Transverse colon (tissue), 4 donors: ENCODE data around the gene MRPL18. TPM values are rescaled to one million over a fixed set of nuclear protein-coding genes. Genes with fewer than 3 reads are reported as not detected.

Source experiments
- DNase-seq: peaks from one replicate; pipeline ENCODE4 v3.0.0-alpha.2; 2019
- H3K27ac ChIP-seq, 4 donors: fragments of 200-600 bp; sonication (generic); 2 replicates each; pipeline ENCODE4 v1.5.1; 2016 to 2018; ENCODE audit warnings: inconsistent platforms in 4 of 4
- H3K27me3 ChIP-seq: fragments of 200-600 bp; sonication (generic); 2 replicates; pipeline ENCODE4 v1.5.1; 2017; ENCODE audit warnings: inconsistent platforms
- H3K36me3 ChIP-seq, 4 donors: fragments of 200-600 bp; sonication (generic); 2 replicates each; pipeline ENCODE4 v1.5.1; 2017 to 2019; ENCODE audit warnings: inconsistent platforms in 4 of 4
- H3K4me1 ChIP-seq, 4 donors: fragments of 200-600 bp; sonication (generic); 2 replicates each; pipeline ENCODE4 v1.5.1; 2017 to 2020; ENCODE audit warnings: inconsistent platforms in 4 of 4
- H3K4me3 ChIP-seq, 4 donors: fragments of 200-600 bp; sonication (generic); 1 replicate in 1 of 4; 2 replicates in 3 of 4; pipeline versions ENCODE4 v1.5.1 to v1.6.1; 2017 to 2019; ENCODE audit warnings: inconsistent platforms in 4 of 4
- H3K9me3 ChIP-seq, 2 donors: fragments of 200-600 bp; sonication (generic); 2 replicates each; pipeline ENCODE4 v1.5.1; 2017 to 2019; ENCODE audit warnings: inconsistent platforms in 2 of 2
- CTCF ChIP-seq, 5 experiments: fragments of 200-600 bp in 3 of 5; fragments of 450-650 bp in 2 of 5; sonication (generic) in 3 of 5; IDR thresholded peaks; 1 replicate in 2 of 5; 2 replicates in 3 of 5; pipeline ENCODE4 v1.5.1; 2016 to 2017; ENCODE audit warnings: antibody characterized with exemption in 5 of 5, inconsistent platforms in 3 of 5, mild to moderate bottlenecking in 2 of 5, moderate library complexity in 1 of 5
- EP300 ChIP-seq: sonication (generic); formaldehyde crosslinking; IDR thresholded peaks from one replicate; pipeline ENCODE4 v1.6.1; 2017; ENCODE audit warnings: antibody characterized with exemption, low read depth
- POLR2A ChIP-seq: fragments of 450-650 bp; IDR thresholded peaks from one replicate; pipeline ENCODE4 v1.6.1; 2016; ENCODE audit warnings: antibody characterized with exemption, mild to moderate bottlenecking, moderate library complexity
- POLR2AphosphoS5 ChIP-seq, 3 donors: sonication (generic); formaldehyde crosslinking; IDR thresholded peaks; one replicate each; pipeline ENCODE4 v1.6.1; 2016; ENCODE audit warnings: antibody characterized with exemption in 3 of 3
- WGBS, 2 donors: methylation state at CpG; one replicate each; pipeline ENCODE4 v1.1.5; 2018; ENCODE audit warnings: low coverage in 1 of 2; 5-methylcytosine and 5-hydroxymethylcytosine counted together
- in situ Hi-C, 4 donors: fragments of 200-750 bp; cut with MboI; loops; one replicate each; pipeline versions ENCODE4 v1.15.0 to v1.15.1; 2017; ENCODE audit warnings: low sequenced_read_pairs in 3 of 4, low pct_ligation_motif_present in 1 of 4, low pct_unique_long_range_greater_than_20kb in 1 of 4
- intact Hi-C: fragments of 100-400 bp; cut with DNase I; formaldehyde crosslinking; loops from one replicate; pipeline ENCODE4 v1.15.1; 2023; ENCODE audit warnings: low total_unique reads
- total RNA-seq, 4 donors: library from RNA; depleted of rRNA; stranded (reverse); fragments of >200 nt; gene quantifications; one replicate each; pipeline ENCODE4 v1.1.0, GENCODE V29; 2016

Gene MRPL18
- total RNA-seq, 4 donors from 2014 or later, result 15.3 to 68.1 (median 40.6) TPM

DNA sequence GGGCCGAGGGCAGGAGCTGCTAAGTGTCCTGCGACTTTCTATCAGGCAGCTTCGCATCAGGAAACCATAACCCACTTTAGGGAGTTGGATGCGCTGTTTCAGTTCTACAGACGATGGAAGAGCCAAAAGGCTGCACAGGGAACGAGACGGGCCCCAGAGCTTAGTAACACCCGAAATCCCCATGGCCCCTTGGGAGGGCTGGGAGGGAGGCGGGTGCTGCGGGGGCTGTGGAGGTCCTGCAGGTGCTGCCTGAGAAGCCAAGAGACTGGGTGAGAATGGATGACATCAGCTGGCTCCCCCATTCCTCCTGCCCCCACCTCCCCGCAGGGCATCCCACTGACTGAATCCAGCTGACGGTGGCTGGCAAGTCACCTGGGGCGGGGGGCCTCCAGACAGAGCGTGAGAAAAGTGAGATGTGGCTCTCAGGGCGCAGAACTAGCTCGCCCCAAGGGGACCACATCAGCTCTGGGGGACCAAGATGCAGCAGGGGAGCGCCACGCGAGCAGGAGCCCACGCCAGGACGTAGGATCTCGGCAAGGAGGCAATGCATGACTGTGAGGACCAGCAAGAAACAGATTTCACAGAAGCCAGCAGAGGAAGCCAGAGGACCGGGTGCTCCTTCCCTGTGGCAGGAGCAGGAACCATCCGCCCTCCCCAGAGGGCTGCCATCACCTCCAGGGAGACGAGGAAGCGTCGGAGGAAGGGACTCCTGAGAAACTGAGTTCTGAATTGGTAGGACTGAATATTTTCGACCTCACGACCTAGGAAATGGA, 46.6 kb downstream of the MRPL18 start:
- intact Hi-C loops, result no loop called here
- H3K4me3 ChIP-seq, result no peak overlapping the region
- H3K4me1 ChIP-seq, result no peaks in the 10 kb centered on the region
- in situ Hi-C loops, result no loop called here
- H3K36me3 ChIP-seq, result no peaks in the 10 kb centered on the region
- no peak overlapping the region for H3K27ac ChIP-seq
- H3K27me3 ChIP-seq, result no peaks in the 10 kb centered on the region
- WGBS, 2 donors, result 68 to 85% methylated on average over 7 to 29 of the region's 29 CpGs
- DNase-seq, result no peak
- no peak for TF ChIP-seq POLR2AphosphoS5 (IDR thresholded peaks at IDR 0.05)
- TF ChIP-seq EP300, result no peak
- no peak for TF ChIP-seq CTCF (IDR thresholded peaks at IDR 0.05)
- H3K9me3 ChIP-seq, result no peaks in the 10 kb centered on the region

DNA sequence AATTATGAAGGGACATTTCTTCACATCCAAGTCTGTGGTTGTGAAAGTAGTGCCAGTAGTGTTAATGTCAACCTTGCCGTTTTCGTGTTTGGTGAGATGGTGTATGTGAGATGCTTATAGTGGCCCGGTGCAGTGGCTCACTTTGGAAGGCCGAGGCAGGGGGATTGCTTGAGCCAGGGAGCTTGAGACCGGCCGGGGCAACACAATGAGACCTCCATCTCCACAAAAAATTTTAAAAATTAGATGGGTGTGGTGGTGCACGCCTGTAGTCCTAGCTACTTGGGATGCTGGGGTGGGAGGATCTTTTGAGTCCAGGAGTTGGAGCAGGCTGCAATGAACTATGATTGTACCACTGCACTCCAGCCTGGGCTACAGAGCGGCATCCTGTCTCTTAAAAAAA, 47.2 kb downstream of the MRPL18 start:
- intact Hi-C loops, result no loop called here
- no peaks in the 10 kb centered on the region for H3K36me3 ChIP-seq
- no peaks in the 10 kb centered on the region for H3K27me3 ChIP-seq
- WGBS, 2 donors, result 81 to 100% methylated on average over 7 to 8 of the region's 8 CpGs
- TF ChIP-seq EP300 (no peak), CTCF (IDR thresholded peaks at IDR 0.05) (no peak), POLR2A (no peak), POLR2AphosphoS5 (IDR thresholded peaks at IDR 0.05) (no peak)
- H3K4me3 ChIP-seq, result no peak overlapping the region
- no peak for DNase-seq
- in situ Hi-C loops, result no loop called here
- H3K4me1 ChIP-seq, result no peaks in the 10 kb centered on the region
- no peaks in the 10 kb centered on the region for H3K9me3 ChIP-seq
- no peak overlapping the region for H3K27ac ChIP-seq

DNA sequence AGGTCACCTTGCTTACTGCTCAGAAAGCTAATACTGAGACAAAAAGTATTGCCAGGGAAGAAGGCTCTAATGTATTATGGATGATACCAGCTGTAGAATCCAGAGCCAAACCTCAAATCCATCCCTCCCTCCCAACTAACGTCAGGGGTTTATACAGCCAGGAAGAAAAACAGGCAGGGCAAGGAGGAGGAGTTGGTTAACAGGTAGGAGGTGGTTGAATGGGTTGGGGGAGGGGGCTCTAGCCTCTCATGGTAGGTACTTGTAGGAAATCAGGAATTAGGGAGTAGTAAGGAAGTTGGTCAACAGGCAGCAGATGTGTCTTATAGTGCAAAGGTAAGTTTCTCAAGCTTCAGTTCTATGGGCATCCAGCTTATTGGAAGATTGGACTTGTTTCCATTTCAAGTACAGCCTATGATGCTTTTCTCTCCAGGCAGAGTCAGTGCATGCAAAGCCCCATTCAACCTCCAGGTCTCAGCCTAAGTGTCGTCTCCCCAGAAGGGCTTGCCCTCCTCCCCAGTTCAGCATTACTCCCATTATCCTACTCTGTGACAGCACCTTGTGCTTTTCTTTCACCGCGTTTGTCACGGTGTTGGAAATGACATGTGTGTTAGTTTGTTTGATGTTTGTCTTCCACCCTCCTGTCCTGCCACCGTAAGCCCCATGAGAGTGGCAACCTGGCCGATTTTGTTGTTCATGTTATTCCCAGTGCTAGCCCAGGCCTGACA, 47.9 kb downstream of the MRPL18 start:
- H3K36me3 ChIP-seq, result no peaks in the 10 kb centered on the region
- H3K4me1 ChIP-seq, result no peaks in the 10 kb centered on the region
- no peak for DNase-seq
- in situ Hi-C loops, result no loop called here
- H3K4me3 ChIP-seq, result no peak overlapping the region
- intact Hi-C loops, result no loop called here
- no peaks in the 10 kb centered on the region for H3K9me3 ChIP-seq
- H3K27me3 ChIP-seq, result no peaks in the 10 kb centered on the region
- 81 to 84% methylated on average over 7 of the region's 7 CpGs for WGBS, 2 donors
- H3K27ac ChIP-seq, result no peak overlapping the region
- TF ChIP-seq CTCF (IDR thresholded peaks at IDR 0.05), result no peak

GRCh38 chr6:159842035-159842434, 51.8 kb downstream of the MRPL18 start:
- intact Hi-C loops (no loop called here), in situ Hi-C loops (no loop called here)
- Histone ChIP-seq H3K4me3 (no peak overlapping the region), H3K27ac (no peak overlapping the region), H3K36me3 (no peaks in the 10 kb centered on the region), H3K27me3 (no peaks in the 10 kb centered on the region), H3K4me1 (no peaks in the 10 kb centered on the region), H3K9me3 (no peaks in the 10 kb centered on the region)
- WGBS, 2 donors, result 65 to 68% methylated on average over 2 to 4 of the region's 4 CpGs
- TF ChIP-seq CTCF (IDR thresholded peaks at IDR 0.05) (peak in 1 of 5 experiments; percentile 10), POLR2AphosphoS5 (IDR thresholded peaks at IDR 0.05) (no peak)
- DNase-seq, result no peak
